GM04504 (cell line): ENCODE measurements around the gene HRNR.

Experiments
- DNase-seq: peaks from one replicate; pipeline ENCODE4 v3.0.0-alpha.2; 2012; ENCODE audit warnings: low read depth

HRNR gene

GRCh38 chr1:152188673-152189591 lies 35.1 kb downstream of the HRNR start:
- no peak for DNase-seq

- DNase-seq, result no peak
These were observed 37.3 kb downstream of the HRNR start for GRCh38 chr1:152186556-152187285.

- peak; percentile 41 for DNase-seq
These were observed 38.2 kb downstream of the HRNR start for GRCh38 chr1:152185544-152186391.

GRCh38 chr1:152182944-152183361 lies 41.0 kb downstream of the HRNR start:
- peak; percentile 59 for DNase-seq

GRCh38 chr1:152182431-152182830 lies 41.6 kb downstream of the HRNR start:
- DNase-seq, result no peak

GRCh38 chr1:152179566-152179965 lies 44.4 kb downstream of the HRNR start:
- DNase-seq, result no peak

GRCh38 chr1:152170287-152170905 lies 53.6 kb downstream of the HRNR start:
- DNase-seq, result no peak

- DNase-seq, result no peak
These were observed 54.5 kb downstream of the HRNR start for GRCh38 chr1:152169366-152170025.

- no peak for DNase-seq
These were observed 55.5 kb downstream of the HRNR start for GRCh38 chr1:152168535-152168868.

- DNase-seq, result peak; percentile 86
These were observed 56.0 kb downstream of the HRNR start for GRCh38 chr1:152167835-152168534.

- no peak for DNase-seq
These were observed 57.0 kb downstream of the HRNR start for GRCh38 chr1:152166966-152167365.

- DNase-seq, result no peak
These were observed 58.5 kb downstream of the HRNR start for GRCh38 chr1:152165286-152166077.

GRCh38 chr1:152164517-152165136 lies 59.4 kb downstream of the HRNR start:
- no peak for DNase-seq

- DNase-seq, result peak; percentile 79
These were observed 61.1 kb downstream of the HRNR start for GRCh38 chr1:152162792-152163463.
